H1 (cell line): ENCODE data around the gene TBC1D20. TPM values are rescaled to one million over a fixed set of nuclear protein-coding genes. Genes with fewer than 3 reads are reported as not detected.

Experiments used
- CTCF ChIA-PET: fragments of 300-600 bp; sonication (Branson Sonifier 250); formaldehyde crosslinking; loops from one replicate; lab custom pipeline; 2021; ENCODE audit not compliant: partially characterized antibody; lab: Charles Lee
- POLR2A ChIA-PET: fragments of 300-600 bp; sonication (Branson Sonifier 250); formaldehyde crosslinking; loops from one replicate; lab custom pipeline; 2021; ENCODE audit warnings: inconsistent platforms; ENCODE audit not compliant: partially characterized antibody; lab: Charles Lee
- DNase-seq, 2 experiments: peaks; one replicate each; pipeline versions ENCODE4 v3.0.0 to v3.0.0-alpha.2; 2010 to 2022; ENCODE audit warnings: low spot score in 2 of 2, low read depth in 1 of 2, mixed read lengths in 1 of 2
- FAIRE-seq: peaks from 2 replicates; lab custom pipeline; 2011; peaks lifted over from hg19 to GRCh38; lab: Jason Lieb, UNC
- H2AFZ ChIP-seq: 2 replicates; pipeline ENCODE4 v1.8.1; 2012; ENCODE audit warnings: low read length, inconsistent platforms
- H2AK5ac ChIP-seq: 2 replicates; pipeline ENCODE4 v1.6.1; 2013; ENCODE audit warnings: low read depth, low read length
- H2BK120ac ChIP-seq: replicated peaks from 2 replicates; pipeline ENCODE3; 2013; ENCODE audit warnings: low read depth, low read length, inconsistent platforms
- H2BK12ac ChIP-seq: 2 replicates; pipeline ENCODE4 v1.6.1; 2013; ENCODE audit warnings: low read depth, low read length
- H2BK15ac ChIP-seq: 2 replicates; pipeline ENCODE4 v1.6.1; 2013; ENCODE audit warnings: low read length
- H2BK20ac ChIP-seq: 2 replicates; pipeline ENCODE4 v1.6.1; 2013; ENCODE audit warnings: low read length
- H2BK5ac ChIP-seq: 2 replicates; pipeline ENCODE4 v1.6.1; 2013; ENCODE audit warnings: low read depth, low read length
- H3K14ac ChIP-seq: 2 replicates; pipeline ENCODE4 v1.6.1; 2013; ENCODE audit warnings: inconsistent platforms; ENCODE audit not compliant: insufficient read length
- H3K18ac ChIP-seq: 2 replicates; pipeline ENCODE4 v1.6.1; 2013; ENCODE audit warnings: low read length; ENCODE audit errors: extremely low read depth
- H3K23ac ChIP-seq: 2 replicates; pipeline ENCODE4 v1.6.1; 2013; ENCODE audit warnings: inconsistent platforms; ENCODE audit not compliant: insufficient read length
- H3K23me2 ChIP-seq: 2 replicates; pipeline ENCODE4 v1.6.1; 2013; ENCODE audit warnings: low read depth, low read length
- H3K27ac ChIP-seq: 2 replicates; pipeline ENCODE4 v1.6.1; 2011; ENCODE audit warnings: low read depth, low read length, inconsistent platforms
- H3K27me3 ChIP-seq, 4 experiments: replicated peaks in 1 of 4; 1 replicate in 1 of 4; 2 replicates in 3 of 4; pipeline versions ENCODE4 v1.6.1 to v1.8.1; 2011 to 2013; ENCODE audit warnings: low read length in 3 of 4, mild to moderate bottlenecking in 3 of 4, inconsistent platforms in 2 of 4, mixed read lengths in 2 of 4, moderate library complexity in 1 of 4; ENCODE audit not compliant: control insufficient read depth in 3 of 4, insufficient read depth in 3 of 4; ENCODE audit errors: extremely low read depth in 1 of 4
- H3K36me3 ChIP-seq, 4 experiments: 2 replicates each; pipeline versions ENCODE4 v1.6.1 to v1.8.1; 2011 to 2013; ENCODE audit warnings: mild to moderate bottlenecking in 4 of 4, low read length in 3 of 4, moderate library complexity in 2 of 4, control low read depth in 1 of 4, inconsistent platforms in 1 of 4; ENCODE audit not compliant: insufficient read depth in 4 of 4, control insufficient read depth in 2 of 4
- H3K4ac ChIP-seq: replicated peaks from 2 replicates; pipeline ENCODE3; 2013; ENCODE audit warnings: low read length, low read depth, mixed read lengths, inconsistent platforms; ENCODE audit not compliant: insufficient read length
- H3K4me1 ChIP-seq, 4 experiments: replicated peaks in 1 of 4; 1 replicate in 1 of 4; 2 replicates in 3 of 4; pipeline versions ENCODE4 v1.6.1 to v1.8.1; 2011 to 2013; ENCODE audit warnings: low read length in 3 of 4, inconsistent platforms in 2 of 4, mixed read lengths in 1 of 4; ENCODE audit not compliant: insufficient read depth in 4 of 4, control insufficient read depth in 3 of 4
- H3K4me2 ChIP-seq, 2 experiments: 2 replicates each; pipeline versions ENCODE4 v1.6.1 to v1.8.1; 2011 to 2013; ENCODE audit warnings: low read depth in 2 of 2, low read length in 2 of 2, control low read depth in 1 of 2, inconsistent platforms in 1 of 2, mild to moderate bottlenecking in 1 of 2; ENCODE audit not compliant: insufficient read depth in 1 of 2
- H3K4me3 ChIP-seq, 4 experiments: fragments of 200-600, 300-600 bp in 1 of 4; sonication (generic), shearing (Covaris generic), sonication (Bioruptor Twin) in 1 of 4; 2 replicates each; pipeline versions ENCODE4 v1.5.1 to v1.8.1; 2011 to 2016; ENCODE audit warnings: low read length in 4 of 4, low read depth in 3 of 4, control low read depth in 2 of 4, inconsistent platforms in 2 of 4, mild to moderate bottlenecking in 2 of 4, mixed read lengths in 1 of 4, moderate library complexity in 1 of 4; ENCODE audit not compliant: insufficient read depth in 2 of 4; ENCODE audit errors: extremely low read depth in 1 of 4
- H3K56ac ChIP-seq: replicated peaks from 2 replicates; pipeline ENCODE3; 2013; ENCODE audit warnings: low read depth, mild to moderate bottlenecking, mixed read lengths, low read length, inconsistent platforms; ENCODE audit not compliant: insufficient read length
- H3K79me1 ChIP-seq: 2 replicates; pipeline ENCODE4 v1.6.1; 2013; ENCODE audit warnings: low read depth, low read length, control low read depth
- H3K79me2 ChIP-seq, 2 experiments: 2 replicates each; pipeline versions ENCODE4 v1.6.1 to v1.8.1; 2012 to 2013; ENCODE audit warnings: low read length in 2 of 2, mild to moderate bottlenecking in 2 of 2, inconsistent platforms in 1 of 2; ENCODE audit not compliant: insufficient read depth in 2 of 2, control insufficient read depth in 1 of 2
- H3K9ac ChIP-seq, 4 experiments: replicated peaks in 1 of 4; 1 replicate in 1 of 4; 2 replicates in 3 of 4; pipeline versions ENCODE4 v1.6.1 to v1.8.1; 2011 to 2013; ENCODE audit warnings: low read depth in 3 of 4, low read length in 3 of 4, control low read depth in 2 of 4, mild to moderate bottlenecking in 2 of 4, moderate library complexity in 2 of 4, inconsistent platforms in 1 of 4; ENCODE audit errors: extremely low read depth in 1 of 4
- H3K9me3 ChIP-seq, 2 experiments: 2 replicates each; pipeline versions ENCODE4 v1.6.1 to v1.8.1; 2012 to 2013; ENCODE audit warnings: mild to moderate bottlenecking in 2 of 2, moderate library complexity in 2 of 2, control low read depth in 1 of 2, inconsistent platforms in 1 of 2, low read depth in 1 of 2, low read length in 1 of 2, mixed read lengths in 1 of 2; ENCODE audit not compliant: insufficient read depth in 2 of 2
- H4K20me1 ChIP-seq, 2 experiments: replicated peaks in 1 of 2; 2 replicates each; pipeline versions ENCODE3 to v1.8.1; 2011 to 2013; ENCODE audit warnings: inconsistent platforms in 2 of 2, low read length in 2 of 2, mild to moderate bottlenecking in 1 of 2; ENCODE audit not compliant: insufficient read depth in 2 of 2, control insufficient read depth in 1 of 2
- H4K5ac ChIP-seq: 2 replicates; pipeline ENCODE4 v1.6.1; 2013; ENCODE audit warnings: low read length, low read depth, mixed read lengths, inconsistent platforms; ENCODE audit not compliant: insufficient read length
- H4K8ac ChIP-seq: 2 replicates; pipeline ENCODE4 v1.8.0; 2013; ENCODE audit warnings: mild to moderate bottlenecking, moderate library complexity, low read length, inconsistent platforms; ENCODE audit not compliant: insufficient read depth; ENCODE audit errors: extremely low read depth
- H4K91ac ChIP-seq: replicated peaks from 2 replicates; pipeline ENCODE3; 2013; ENCODE audit warnings: low read length, mixed read lengths, inconsistent platforms; ENCODE audit not compliant: insufficient read length
- MAFK ChIP-seq: IDR thresholded peaks from 2 replicates; pipeline ENCODE4 v1.6.1; 2012; ENCODE audit warnings: low read depth, mild to moderate bottlenecking, improper control_type of control experiment, low read length
- POLR2A ChIP-seq, 2 experiments: IDR thresholded peaks; 1 replicate in 1 of 2; 2 replicates in 1 of 2; pipeline ENCODE4 v1.6.1; 2011; ENCODE audit warnings: low read depth in 2 of 2, low read length in 2 of 2, mild to moderate bottlenecking in 2 of 2; ENCODE audit errors: control extremely low read depth in 1 of 2
- SUZ12 ChIP-seq: fragments of 200-600 bp; sonication (generic); IDR thresholded peaks from 2 replicates; pipeline ENCODE4 v1.6.1; 2012; ENCODE audit warnings: mild to moderate bottlenecking, inconsistent platforms, low read length, moderate library complexity, mixed read lengths
- WGBS, 2 experiments: shearing (Covaris generic) in 1 of 2; methylation state at CpG; one replicate each; pipeline versions ENCODE4 v1.1.6 to v1.1.7; 2013 to 2015; ENCODE audit warnings: low lambda C conversion rate in 2 of 2, mixed read lengths in 2 of 2, inconsistent platforms in 1 of 2, low coverage in 1 of 2, missing lambda C conversion rate in 1 of 2; ENCODE audit not compliant: insufficient replicate concordance in 2 of 2, insufficient coverage in 1 of 2, insufficient read length in 1 of 2; ENCODE audit errors: extremely low coverage in 1 of 2, missing lambda C conversion rate in 1 of 2; 5-methylcytosine and 5-hydroxymethylcytosine counted together
- polyA plus RNA-seq, 7 experiments: library from polyadenylated mRNA; depleted of rRNA in 3 of 7; stranded (reverse) in 5 of 7; unstranded in 2 of 7; fragments of >200 nt in 5 of 7; fragments of 200-250 nt in 2 of 7; gene quantifications; 1 replicate in 5 of 7; 2 replicates in 1 of 7; 4 replicates in 1 of 7; pipeline versions ENCODE4 v1.2.1 to v1.2.3, GENCODE V29; 2011 to 2013; ENCODE audit warnings: missing spikeins in 2 of 7, mixed read lengths in 2 of 7
- total RNA-seq: library from RNA; stranded (reverse); fragmentation: NEBNext Ultra II Directional; extraction: Animal tissue kit (Norgen Biotek cat#: 25700); gene quantifications from 2 replicates; pipeline ENCODE4 v1.2.1, GENCODE V29; 2021
- TF ChIP-seq, protein P1 (sequence below): IDR thresholded peaks from 2 replicates; pipeline ENCODE4 v1.6.1; 2011; ENCODE audit warnings: low read length, improper control_type of control experiment

TBC1D20 gene
- total and polyA plus RNA-seq, 2 of the 8 experiments (the other 6 are each of a cell fraction or from before 2014, with no cell fraction given), result 14.5 to 17.1 TPM

DNA sequence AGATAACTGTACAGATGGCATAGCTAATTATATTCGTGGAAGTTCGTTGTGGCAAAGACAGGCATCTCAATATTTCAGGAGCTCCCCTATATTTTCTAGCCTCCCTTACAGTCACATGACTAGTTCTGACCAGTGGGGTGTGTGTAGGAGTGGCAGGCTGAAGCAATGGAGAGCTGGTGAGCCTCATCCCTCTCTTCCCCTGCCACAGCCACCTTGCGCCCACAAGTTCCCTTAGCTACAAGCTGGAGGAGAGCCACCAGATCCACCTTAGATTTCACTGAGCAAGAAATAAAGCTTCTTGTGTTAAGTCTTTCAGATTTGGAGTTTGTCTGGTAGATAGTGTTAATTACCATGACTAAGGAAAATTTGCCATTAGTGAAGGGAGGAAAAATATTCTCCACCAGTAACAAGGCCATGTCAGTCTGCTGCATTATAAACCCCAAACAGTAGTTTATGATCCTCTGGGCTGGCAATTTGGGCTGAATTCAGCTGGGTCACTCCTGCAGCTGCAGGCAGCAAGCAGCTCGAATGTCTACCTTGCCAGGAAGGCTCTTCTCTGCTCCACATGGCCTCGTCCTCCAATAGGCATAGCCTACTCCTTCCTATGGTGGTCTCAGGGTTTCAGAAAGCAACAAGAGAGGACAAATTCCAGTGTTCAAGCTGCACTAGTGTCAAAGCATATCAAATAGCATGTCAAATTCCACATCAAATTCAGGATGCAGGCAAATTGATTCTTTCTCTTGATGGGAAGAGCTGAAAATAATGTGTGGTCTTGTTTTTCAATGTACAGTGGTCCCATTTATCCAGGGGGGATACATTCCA, 61.7 kb downstream of the TBC1D20 start:
- H2AFZ ChIP-seq, result peak overlapping the region; percentile 28
- TF ChIP-seq, protein P1, sequence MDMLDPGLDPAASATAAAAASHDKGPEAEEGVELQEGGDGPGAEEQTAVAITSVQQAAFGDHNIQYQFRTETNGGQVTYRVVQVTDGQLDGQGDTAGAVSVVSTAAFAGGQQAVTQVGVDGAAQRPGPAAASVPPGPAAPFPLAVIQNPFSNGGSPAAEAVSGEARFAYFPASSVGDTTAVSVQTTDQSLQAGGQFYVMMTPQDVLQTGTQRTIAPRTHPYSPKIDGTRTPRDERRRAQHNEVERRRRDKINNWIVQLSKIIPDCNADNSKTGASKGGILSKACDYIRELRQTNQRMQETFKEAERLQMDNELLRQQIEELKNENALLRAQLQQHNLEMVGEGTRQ, result peak; percentile 52; the same call in 1 of the 2 replicates
- TF ChIP-seq SUZ12 (no peak), POLR2A (IDR thresholded peaks at IDR 0.05; ENCODE audit: control extremely low read depth in 1 of 2, low read depth in 2 of 2, low read length in 2 of 2) (no peak), MAFK (peak; percentile 25; the same call in 1 of the 2 replicates)
- H2AK5ac ChIP-seq, result no peak overlapping the region
- no peak overlapping the region for H4K8ac ChIP-seq
- FAIRE-seq (no peak), DNase-seq (no peak)
- H2BK12ac ChIP-seq, result peak overlapping the region; percentile 77
- H3K79me2 ChIP-seq, result no peaks in the 10 kb centered on the region
- peaks cover 0 to 9% (median 0%) of the 10 kb centered on the region in 4 experiments; a peak in 3 of 8 replicates for H3K36me3 ChIP-seq
- H2BK15ac ChIP-seq, result 0 out of 2 replicates have a peak overlapping the region, but pooled peaks have one; percentile 62
- H2BK5ac ChIP-seq, result no peak overlapping the region
- no peaks in the 10 kb centered on the region for H3K23me2 ChIP-seq
- peak overlapping the region; percentile 36; the same call in 1 of the 2 replicates for H2BK20ac ChIP-seq
- no peak overlapping the region for H3K4me3 ChIP-seq
- H4K20me1 ChIP-seq, result no peaks in the 10 kb centered on the region
- peak overlapping the region; percentile 75 for H4K5ac ChIP-seq
- no peaks in the 10 kb centered on the region for H3K27me3 ChIP-seq
- no peak overlapping the region for H3K27ac ChIP-seq
- H3K18ac ChIP-seq, result peak overlapping the region; percentile 33; the same call in 1 of the 2 replicates
- peak overlapping the region; percentile 45 for H4K91ac ChIP-seq
- H2BK120ac ChIP-seq, result no peak overlapping the region
- H3K56ac ChIP-seq, result no peak overlapping the region
- no peak overlapping the region for H3K9ac ChIP-seq
- CTCF ChIA-PET, result interaction anchor here (0.6 to 2.7 kb wide), 5 partner anchors 14 to 55 kb away, joined by 3 to 9 read pairs (median 3); no protein-coding TSS in a partner anchor
- peaks cover 3 to 7% (median 4%) of the 10 kb centered on the region in 4 experiments; a peak in 4 of 7 replicates for H3K4me1 ChIP-seq
- POLR2A ChIA-PET, result interaction anchor here (0.8 to 11.8 kb wide), 10 partner anchors 9 to 184 kb away, joined by 3 to 263 read pairs (median 3); partner anchors contain the start of genes NRSN2, SOX12, TBC1D20 and TRIB3
- H3K4ac ChIP-seq, result no peak overlapping the region
- no peak overlapping the region for H3K23ac ChIP-seq
- H3K9me3 ChIP-seq, result peaks cover 0 to 5% of the 10 kb centered on the region in 2 experiments; a peak in 3 of 4 replicates
- H3K79me1 ChIP-seq, result no peaks in the 10 kb centered on the region
- H3K14ac ChIP-seq, result no peak overlapping the region
- 0 out of 4 replicates have a peak overlapping the region, but pooled peaks of 1 of the 2 experiments have one; percentile 24 for H3K4me2 ChIP-seq
- 84% methylated on average over 5 of the region's 5 CpGs; no CpG with 5 or more reads in 1 of the 2 experiments for WGBS, 2 experiments
